HEK293 (cell line): ENCODE measurements around the gene OSCP1.

Experiments
- CTCF ChIA-PET: fragments of 350-600 bp; formaldehyde crosslinking; extraction: SDS; loops from one replicate; lab custom pipeline; 2021; ENCODE audit warnings: antibody characterized with exemption; lab: Yijun Ruan, JAX
- POLR2A ChIA-PET: fragments of 300-600 bp; formaldehyde crosslinking; extraction: SDS; loops from one replicate; lab custom pipeline; 2020; ENCODE audit warnings: antibody characterized with exemption, inconsistent platforms; lab: Yijun Ruan, JAX
- H3K27ac ChIP-seq: fragments of 200-500 bp; sonication (Bioruptor generic); 2 replicates; pipeline ENCODE4 v1.5.1; 2014; ENCODE audit warnings: low read depth, low read length, control low read depth, inconsistent platforms; ENCODE audit errors: extremely low read depth
- H3K36me3 ChIP-seq, 2 experiments: fragments of 200-500 bp in 1 of 2; sonication (Bioruptor generic) in 1 of 2; 1 replicate in 1 of 2; 2 replicates in 1 of 2; pipeline ENCODE4 v1.5.1; 2014 to 2017; ENCODE audit warnings: inconsistent platforms in 2 of 2, low read length in 2 of 2; ENCODE audit not compliant: control insufficient read depth in 2 of 2, insufficient read depth in 1 of 2
- H3K4me1 ChIP-seq: fragments of 200-500 bp; sonication (Bioruptor generic); 2 replicates; pipeline ENCODE4 v1.5.1; 2014; ENCODE audit warnings: mild to moderate bottlenecking, low read length, inconsistent platforms; ENCODE audit not compliant: control insufficient read depth, insufficient read depth
- H3K4me3 ChIP-seq: 2 replicates; pipeline ENCODE4 v1.5.1; 2011; ENCODE audit warnings: low read depth, mild to moderate bottlenecking, control low read depth, low read length, moderate library complexity
- H3K9me3 ChIP-seq: fragments of 200-500 bp; sonication (Bioruptor generic); 2 replicates; pipeline ENCODE4 v1.5.1; 2014; ENCODE audit warnings: low read depth, low read length, inconsistent platforms; ENCODE audit not compliant: control insufficient read depth, insufficient read depth
- BCL11B ChIP-seq: fragments of 450-650 bp; formaldehyde crosslinking; IDR thresholded peaks from 2 replicates; pipeline ENCODE4 v1.5.1; 2016; ENCODE audit warnings: low read depth, missing biosample characterization, missing genetic modification characterization
- SCRT2 ChIP-seq: fragments of 450-650 bp; formaldehyde crosslinking; IDR thresholded peaks from 2 replicates; pipeline ENCODE4 v1.5.1; 2016; ENCODE audit warnings: missing biosample characterization, missing genetic modification characterization
- ZNF121 ChIP-seq: fragments of 450-650 bp; formaldehyde crosslinking; IDR thresholded peaks from 2 replicates; pipeline ENCODE4 v1.5.1; 2016; ENCODE audit warnings: missing biosample characterization, missing genetic modification characterization
- ZNF138 ChIP-seq: fragments of 450-650 bp; formaldehyde crosslinking; IDR thresholded peaks from 2 replicates; pipeline ENCODE4 v1.5.1; 2016; ENCODE audit warnings: missing biosample characterization, missing genetic modification characterization, borderline replicate concordance
- ZNF16 ChIP-seq: fragments of 450-650 bp; formaldehyde crosslinking; IDR thresholded peaks from 2 replicates; pipeline ENCODE4 v1.5.1; 2016; ENCODE audit warnings: low read depth, missing biosample characterization, missing genetic modification characterization
- ZNF175 ChIP-seq: fragments of 450-650 bp; formaldehyde crosslinking; IDR thresholded peaks from 2 replicates; pipeline ENCODE4 v1.5.1; 2016; ENCODE audit warnings: missing biosample characterization, missing genetic modification characterization
- ZNF221 ChIP-seq: fragments of 450-650 bp; formaldehyde crosslinking; IDR thresholded peaks from 2 replicates; pipeline ENCODE4 v1.5.1; 2017; ENCODE audit warnings: missing biosample characterization, missing genetic modification characterization, borderline replicate concordance
- ZNF341 ChIP-seq: fragments of 450-650 bp; formaldehyde crosslinking; IDR thresholded peaks from 2 replicates; pipeline ENCODE4; 2016; ENCODE audit warnings: low read depth, missing biosample characterization, missing genetic modification characterization
- ZNF423 ChIP-seq: fragments of 450-650 bp; formaldehyde crosslinking; IDR thresholded peaks from 2 replicates; pipeline ENCODE4 v1.5.1; 2016; ENCODE audit warnings: missing biosample characterization, missing genetic modification characterization
- ZNF473 ChIP-seq: fragments of 450-650 bp; formaldehyde crosslinking; IDR thresholded peaks from 2 replicates; pipeline ENCODE4 v1.5.1; 2017; ENCODE audit warnings: missing biosample characterization, missing genetic modification characterization
- ZNF521 ChIP-seq: fragments of 450-650 bp; formaldehyde crosslinking; IDR thresholded peaks from 2 replicates; pipeline ENCODE4 v1.5.1; 2017; ENCODE audit warnings: missing biosample characterization, mild to moderate bottlenecking, missing genetic modification characterization
- ZNF623 ChIP-seq: fragments of 450-650 bp; formaldehyde crosslinking; IDR thresholded peaks from 2 replicates; pipeline ENCODE4 v1.5.1; 2016; ENCODE audit warnings: missing biosample characterization, missing genetic modification characterization
- ZNF654 ChIP-seq: fragments of 450-650 bp; formaldehyde crosslinking; IDR thresholded peaks from 2 replicates; pipeline ENCODE4 v1.5.1; 2016; ENCODE audit warnings: low read depth, missing biosample characterization, missing genetic modification characterization

Gene OSCP1

GRCh38 chr1:36486439-36487335 is 36.4 kb upstream of the OSCP1 start:
- CTCF ChIA-PET, result interaction anchor here (0.5 to 1.3 kb wide), 5 partner anchors 30 to 1620 kb away, joined by 3 to 4 read pairs (median 4); no protein-coding TSS in a partner anchor
- no peak overlapping the region for H3K27ac ChIP-seq
- POLR2A ChIA-PET, result interaction anchor here (0.6 kb wide), 1 partner anchor 107 kb away, joined by 3 read pairs; no protein-coding TSS in a partner anchor
- TF ChIP-seq SCRT2 (tag by site-specific recombination) (peak; percentile 57; the same call in 1 of the 2 replicates), ZNF473 (tag by site-specific recombination) (no peak), ZNF654 (tag by site-specific recombination) (no peak), ZNF423 (tag by site-specific recombination) (no peak), ZNF341 (peak; percentile 57)
- H3K4me3 ChIP-seq, result no peak overlapping the region
- no peaks in the 10 kb centered on the region for H3K9me3 ChIP-seq
- H3K36me3 ChIP-seq, result no peaks in the 10 kb centered on the region
- no peaks in the 10 kb centered on the region for H3K4me1 ChIP-seq

GRCh38 chr1:36486093-36486438 is 35.8 kb upstream of the OSCP1 start:
- CTCF ChIA-PET, result interaction anchor here (0.9 kb wide), 1 partner anchor 69 kb away, joined by 4 read pairs; no protein-coding TSS in a partner anchor
- Histone ChIP-seq H3K4me3 (no peak overlapping the region), H3K9me3 (no peaks in the 10 kb centered on the region), H3K27ac (no peak overlapping the region), H3K36me3 (no peaks in the 10 kb centered on the region), H3K4me1 (no peaks in the 10 kb centered on the region)
- POLR2A ChIA-PET, result no interaction called here
- no peak for TF ChIP-seq BCL11B (tag by site-specific recombination)
- TF ChIP-seq ZNF221 (tag by site-specific recombination), result no peak
- TF ChIP-seq ZNF521 (tag by site-specific recombination), result no peak

- Histone ChIP-seq H3K9me3 (no peaks in the 10 kb centered on the region), H3K4me1 (no peaks in the 10 kb centered on the region), H3K36me3 (no peaks in the 10 kb centered on the region), H3K27ac (no peak overlapping the region)
- ChIA-PET POLR2A (no interaction called here), CTCF (interaction anchor here (0.6 to 0.9 kb wide), 2 partner anchors 33 to 1364 kb away, joined by 3 read pairs; no protein-coding TSS in a partner anchor)
- TF ChIP-seq ZNF138 (tag by site-specific recombination) (no peak), ZNF623 (tag by site-specific recombination) (peak; percentile 95)
- TF ChIP-seq, all 188 proteins: peak for 1
- no peak overlapping the region for H3K4me3 ChIP-seq
These were observed 33.8 kb upstream of the OSCP1 start for GRCh38 chr1:36484099-36484498.

GRCh38 chr1:36482724-36483388 is 32.6 kb upstream of the OSCP1 start, which contains the start of gene CSF3R:
CSF3R (minus strand) TSS chr1:36482913; CDS start chr1:36479496, 3,417 bp downstream.
- Histone ChIP-seq H3K4me3 (no peak within 1 kb of the TSS), H3K4me1 (no peaks in the 10 kb centered on the region), H3K27ac (no peak within 1 kb of the TSS), H3K9me3 (no peaks in the 10 kb centered on the region), H3K36me3 (no peaks in the 10 kb centered on the region)
- CTCF ChIA-PET, result interaction anchor here (0.5 to 0.9 kb wide), 4 partner anchors 33 to 841 kb away, joined by 3 to 4 read pairs (median 3); no protein-coding TSS in a partner anchor
- POLR2A ChIA-PET, result no interaction called here
- TF ChIP-seq ZNF121 (tag by site-specific recombination), result no peak
- TF ChIP-seq ZNF16 (tag by site-specific recombination), result no peak
- no peak for TF ChIP-seq ZNF175 (tag by site-specific recombination)
